PC-3 (cell line): ENCODE measurements around the gene MTIF3. TPM values are rescaled to one million over a fixed set of nuclear protein-coding genes. Genes with fewer than 3 reads are reported as not detected.

Experiments
- ATAC-seq: fragments of 200-7000 bp; cut with Tn5 transposase; 2 replicates; pipeline ENCODE4 v1.9.1; 2020; ENCODE audit warnings: mild to moderate bottlenecking, moderate library complexity
- BruUV-seq: library from RNA; stranded (reverse); fragments of 400-500 nt; replicated peaks from 2 replicates; lab custom pipeline; 2021; lab: Mats Ljungman, UMichigan
- CTCF ChIA-PET: fragments of 300-600 bp; sonication (Branson Sonifier 250); formaldehyde crosslinking; loops from one replicate; lab custom pipeline; 2022; ENCODE audit warnings: antibody characterized with exemption; lab: Charles Lee
- POLR2A ChIA-PET: fragments of 300-600 bp; sonication (Branson Sonifier 250); formaldehyde crosslinking; loops from one replicate; lab custom pipeline; 2022; ENCODE audit warnings: antibody characterized with exemption; ENCODE audit not compliant: unreplicated experiment; lab: Charles Lee
- DNase-seq: peaks from one replicate; pipeline ENCODE4 v3.0.0-alpha.2; 2015
- H2AFZ ChIP-seq: fragments of 300-600 bp; sonication (generic); 2 replicates; pipeline ENCODE4 v1.6.0; 2016; ENCODE audit warnings: antibody characterized with exemption, low read length
- H3F3A ChIP-seq: fragments of 300-600 bp; sonication (generic); one replicate; pipeline ENCODE4 v1.6.0; 2017; ENCODE audit warnings: antibody characterized with exemption, low read length, control low read depth, mild to moderate bottlenecking; ENCODE audit not compliant: unreplicated experiment
- H3K27ac ChIP-seq: fragments of 300-600 bp; sonication (generic); 2 replicates; pipeline ENCODE4 v1.5.1; 2016; ENCODE audit warnings: mild to moderate bottlenecking, low read length
- H3K27me3 ChIP-seq: fragments of 300-600 bp; sonication (generic); 2 replicates; pipeline ENCODE4 v1.6.1; 2016; ENCODE audit warnings: low read length, mixed read lengths
- H3K36me3 ChIP-seq: fragments of 300-600 bp; sonication (generic); 2 replicates; pipeline ENCODE4 v1.6.1; 2016; ENCODE audit warnings: low read depth, mixed run types, low read length, mixed read lengths
- H3K4me1 ChIP-seq: fragments of 300-600 bp; sonication (generic); 2 replicates; pipeline ENCODE4 v1.5.1; 2016; ENCODE audit warnings: low read length; ENCODE audit not compliant: insufficient read depth
- H3K4me2 ChIP-seq: fragments of 300-600 bp; sonication (generic); 2 replicates; pipeline ENCODE4 v1.6.0; 2016; ENCODE audit warnings: low read length
- H3K4me3 ChIP-seq: fragments of 300-600 bp; sonication (generic); 2 replicates; pipeline ENCODE4 v1.5.1; 2016; ENCODE audit warnings: mild to moderate bottlenecking, low read length, mixed read lengths
- H3K79me2 ChIP-seq: fragments of 300-600 bp; sonication (generic); 2 replicates; pipeline ENCODE4 v1.6.1; 2017; ENCODE audit warnings: low read length, mixed read lengths
- H3K9ac ChIP-seq: fragments of 300-600 bp; sonication (generic); 2 replicates; pipeline ENCODE4 v1.6.0; 2016; ENCODE audit warnings: mild to moderate bottlenecking, low read length
- H3K9me2 ChIP-seq: fragments of 300-600 bp; sonication (generic); replicated peaks from 2 replicates; pipeline ENCODE4 v1.6.1; 2016; ENCODE audit warnings: mixed run types, low read length, mixed read lengths
- H3K9me3 ChIP-seq: fragments of 300-600 bp; sonication (generic); 2 replicates; pipeline ENCODE4 v1.6.1; 2016; ENCODE audit warnings: low read length, mixed read lengths
- H4K20me1 ChIP-seq: fragments of 300-600 bp; sonication (generic); 2 replicates; pipeline ENCODE4 v1.6.1; 2016; ENCODE audit warnings: low read length, mixed read lengths
- CTCF ChIP-seq: fragments of 300-600 bp; sonication (generic); conservative IDR thresholded peaks from 2 replicates; pipeline ENCODE4 v1.5.1; 2017; ENCODE audit warnings: antibody characterized with exemption, low read depth, mild to moderate bottlenecking, low read length
- EZH2 ChIP-seq: fragments of 300-600 bp; sonication (generic); IDR thresholded peaks from one replicate; pipeline ENCODE4 v1.6.1; 2017; ENCODE audit warnings: antibody characterized with exemption, mild to moderate bottlenecking, low read length; ENCODE audit not compliant: unreplicated experiment
- EZH2phosphoT487 ChIP-seq: fragments of 300-600 bp; sonication (generic); IDR thresholded peaks from 2 replicates; pipeline ENCODE4 v1.6.1; 2018; ENCODE audit warnings: mild to moderate bottlenecking, antibody characterized with exemption, low read length, borderline replicate concordance
- intact Hi-C: fragments of 100-400 bp; cut with micrococcal nuclease; formaldehyde crosslinking; loops from 2 replicates; pipeline ENCODE4 v1.9.0; 2023
- total RNA-seq: library from RNA; depleted of rRNA; stranded (reverse); fragments of >200 nt; gene quantifications from 2 replicates; pipeline ENCODE4 v1.2.3, GENCODE V29; 2014

Gene MTIF3
- total RNA-seq, 1 experiment from 2014 or later: 43.9 TPM

DNA sequence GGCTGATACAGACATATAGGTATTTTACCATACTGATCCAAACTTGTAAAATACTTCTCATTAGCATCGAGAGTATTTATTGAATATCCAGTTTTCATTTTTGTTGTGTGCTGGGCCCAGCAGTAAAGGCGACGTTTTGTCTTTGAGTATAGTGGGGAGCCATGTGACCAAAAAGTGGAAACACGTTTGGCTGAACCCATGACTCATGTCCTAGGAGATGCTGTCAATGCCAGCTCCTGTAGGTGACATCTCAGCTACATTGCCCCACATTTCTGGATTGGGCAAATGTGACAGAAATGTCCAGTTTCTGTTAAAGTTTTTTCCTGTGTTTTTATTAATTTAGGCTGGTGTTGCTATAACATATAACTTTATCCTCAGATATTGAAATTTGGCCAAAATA, 52.0 kb downstream of the MTIF3 start:
- Histone ChIP-seq H3K9me2 (no peaks in the 10 kb centered on the region), H3K4me2 (no peak overlapping the region), H4K20me1 (no peaks in the 10 kb centered on the region), H3K4me3 (no peak overlapping the region), H3K36me3 (no peaks in the 10 kb centered on the region), H3K27ac (no peak overlapping the region), H3F3A (no peaks in the 10 kb centered on the region), H2AFZ (no peak overlapping the region), H3K79me2 (no peaks in the 10 kb centered on the region), H3K27me3 (no peaks in the 10 kb centered on the region), H3K9me3 (no peaks in the 10 kb centered on the region), H3K9ac (no peak overlapping the region), H3K4me1 (peaks cover 17% of the 10 kb centered on the region)
- DNase-seq (no peak), ATAC-seq (no peak)
- ChIA-PET POLR2A (no interaction called here), CTCF (no interaction called here)
- TF ChIP-seq EZH2phosphoT487: no peak
- TF ChIP-seq EZH2: no peak
- intact Hi-C loops: no loop called here
- no TSS peak for BruUV-seq

- H3K9me2 ChIP-seq: no peaks in the 10 kb centered on the region
- no peaks in the 10 kb centered on the region for H3K36me3 ChIP-seq
- intact Hi-C loops: no loop called here
- ChIA-PET POLR2A (no interaction called here), CTCF (no interaction called here)
- no peaks in the 10 kb centered on the region for H3K79me2 ChIP-seq
- H3K9me3 ChIP-seq: no peaks in the 10 kb centered on the region
- H3K27ac ChIP-seq: no peak overlapping the region
- ATAC-seq (no peak), DNase-seq (no peak)
- H3K9ac ChIP-seq: no peak overlapping the region
- BruUV-seq: no TSS peak
- TF ChIP-seq CTCF (no peak), EZH2 (no peak), EZH2phosphoT487 (no peak)
- no peaks in the 10 kb centered on the region for H4K20me1 ChIP-seq
- H3K4me1 ChIP-seq: peaks cover 6% of the 10 kb centered on the region
- no peak overlapping the region for H3K4me2 ChIP-seq
- H3F3A ChIP-seq: no peaks in the 10 kb centered on the region
- no peaks in the 10 kb centered on the region for H3K27me3 ChIP-seq
- no peak overlapping the region for H2AFZ ChIP-seq
- H3K4me3 ChIP-seq: no peak overlapping the region
These were observed 54.0 kb downstream of the MTIF3 start for GRCh38 chr13:27396252-27396846.

- H3K9me3 ChIP-seq: no peaks in the 10 kb centered on the region
- no peaks in the 10 kb centered on the region for H3K79me2 ChIP-seq
- no peak overlapping the region for H3K4me2 ChIP-seq
- no peak overlapping the region for H3K4me3 ChIP-seq
- no peak overlapping the region for H3K9ac ChIP-seq
- no peaks in the 10 kb centered on the region for H3K36me3 ChIP-seq
- H3K9me2 ChIP-seq: no peaks in the 10 kb centered on the region
- TF ChIP-seq EZH2: no peak
- no peak for TF ChIP-seq EZH2phosphoT487
- TF ChIP-seq CTCF: no peak
- no peaks in the 10 kb centered on the region for H3K27me3 ChIP-seq
- intact Hi-C loops: no loop called here
- no peaks in the 10 kb centered on the region for H3F3A ChIP-seq
- H4K20me1 ChIP-seq: no peaks in the 10 kb centered on the region
- CTCF ChIA-PET: no interaction called here
- no peak for ATAC-seq
- no peak overlapping the region for H2AFZ ChIP-seq
- no TSS peak for BruUV-seq
- H3K4me1 ChIP-seq: no peaks in the 10 kb centered on the region
- DNase-seq: no peak
- POLR2A ChIA-PET: no interaction called here
- no peak overlapping the region for H3K27ac ChIP-seq
These were observed 55.3 kb downstream of the MTIF3 start for GRCh38 chr13:27395007-27395510.
